HG02588 (cell line): Measurements from ENCODE around the gene BPIFB6.

Source experiments
- ATAC-seq: cut with Tn5 transposase; IDR thresholded peaks from one replicate; pipeline ENCODE4 v1.9.1; 2021; ENCODE audit warnings: mild to moderate bottlenecking, moderate library complexity; ENCODE audit not compliant: unreplicated experiment

Gene BPIFB6

GRCh38 chr20:33015114-33015484 is 16.3 kb upstream of the BPIFB6 start:
- ATAC-seq, result no peak

DNA sequence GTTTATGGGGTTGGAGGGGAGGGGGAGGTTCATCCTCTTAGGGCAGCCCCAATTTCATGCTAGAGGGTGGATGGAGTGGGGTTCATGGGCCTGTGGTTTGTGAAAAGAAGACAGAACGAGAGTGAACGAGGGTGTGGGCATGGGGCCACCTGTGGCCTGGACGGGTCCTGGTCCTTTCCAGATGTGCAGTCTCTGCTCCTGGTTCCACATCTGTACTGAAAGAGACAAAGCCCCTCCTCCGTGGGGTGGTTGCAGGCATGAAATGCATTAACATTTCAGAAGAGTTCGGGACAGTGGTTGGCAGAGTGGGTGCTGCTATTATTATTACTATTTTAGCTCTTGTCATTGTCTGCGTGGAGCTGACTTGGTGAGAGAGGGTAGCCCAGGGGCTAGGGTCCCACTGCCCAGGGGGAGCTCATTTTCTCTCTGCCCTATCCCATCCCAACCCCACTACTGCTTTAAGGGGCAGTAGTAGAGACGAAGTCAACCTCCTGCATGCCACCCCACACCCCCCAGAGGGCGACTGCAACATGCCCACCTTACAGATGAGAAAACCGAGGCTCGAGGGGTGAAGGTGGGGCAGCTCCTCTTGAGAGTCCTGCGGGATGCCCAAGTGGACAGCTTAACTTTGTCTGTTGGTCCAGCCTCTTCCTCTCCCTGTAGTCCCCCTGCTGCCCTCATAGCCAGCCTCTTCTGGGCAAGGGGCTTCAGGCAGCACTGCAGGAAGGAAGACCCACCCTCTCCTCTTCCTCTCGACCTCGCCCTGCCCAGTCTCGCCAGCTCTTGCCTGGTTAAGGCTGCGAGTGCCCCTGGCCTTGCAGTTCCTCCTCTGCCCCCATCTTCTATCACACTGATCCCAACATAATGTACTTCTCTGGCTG is 15.5 kb upstream of the BPIFB6 start:
- ATAC-seq, result no peak

DNA sequence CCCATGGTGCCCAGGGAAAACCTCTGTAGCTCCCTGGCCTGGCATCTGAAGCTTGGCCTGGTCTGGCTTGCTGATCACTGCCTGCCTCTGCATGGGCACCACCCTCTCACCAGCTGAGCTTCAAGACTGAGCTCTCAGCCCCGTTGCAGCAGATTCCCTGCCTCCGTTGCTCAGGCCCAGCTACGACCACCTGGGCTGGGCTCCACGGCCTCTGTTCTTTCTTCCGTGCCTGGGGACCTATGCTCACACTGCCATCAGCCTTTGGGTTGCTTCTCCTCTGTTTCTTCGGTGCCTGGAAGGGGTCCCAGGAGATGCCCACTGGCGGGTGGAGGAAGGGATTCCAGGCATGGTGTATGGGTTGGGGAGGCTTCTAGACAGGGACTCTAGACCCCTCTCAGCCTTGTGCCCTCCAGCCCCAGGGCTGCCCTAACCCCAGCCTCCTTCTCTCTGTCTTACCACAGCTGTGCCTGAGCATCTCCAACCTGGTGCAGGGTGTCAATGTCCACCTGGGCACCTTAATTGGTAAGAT is 14.8 kb upstream of the BPIFB6 start:
- no peak for ATAC-seq

GRCh38 chr20:33017542-33017941 is 13.9 kb upstream of the BPIFB6 start:
- no peak for ATAC-seq

GRCh38 chr20:33018169-33018931 is 13.1 kb upstream of the BPIFB6 start:
- no peak for ATAC-seq

- ATAC-seq, result no peak
These were observed 11.8 kb upstream of the BPIFB6 start for GRCh38 chr20:33019465-33020277.

- ATAC-seq, result no peak
These were observed 10.9 kb upstream of the BPIFB6 start for GRCh38 chr20:33020278-33021161.

- ATAC-seq, result no peak
These were observed 9.6 kb upstream of the BPIFB6 start for GRCh38 chr20:33021879-33022278.

DNA sequence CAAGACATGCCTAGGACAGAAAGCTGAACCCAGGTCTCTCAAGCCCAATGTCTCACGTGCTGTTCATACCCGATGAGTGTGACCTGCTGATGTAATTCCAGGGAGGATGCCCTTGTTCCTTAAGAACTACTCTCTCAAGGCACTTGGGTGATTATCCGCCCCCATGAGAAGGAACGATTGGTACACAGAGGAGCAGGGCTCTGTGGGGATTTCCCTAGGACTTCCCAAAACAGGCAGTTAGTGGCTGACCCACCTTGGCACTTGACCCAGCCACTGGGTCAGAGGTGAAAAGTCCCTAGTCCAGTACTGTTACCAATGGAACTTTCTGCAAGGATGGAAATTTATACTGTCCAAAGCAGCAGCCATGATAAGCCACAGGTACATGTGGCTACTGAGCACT is 9.2 kb upstream of the BPIFB6 start:
- ATAC-seq, result no peak

GRCh38 chr20:33022694-33023438 is 8.6 kb upstream of the BPIFB6 start:
- no peak for ATAC-seq

DNA sequence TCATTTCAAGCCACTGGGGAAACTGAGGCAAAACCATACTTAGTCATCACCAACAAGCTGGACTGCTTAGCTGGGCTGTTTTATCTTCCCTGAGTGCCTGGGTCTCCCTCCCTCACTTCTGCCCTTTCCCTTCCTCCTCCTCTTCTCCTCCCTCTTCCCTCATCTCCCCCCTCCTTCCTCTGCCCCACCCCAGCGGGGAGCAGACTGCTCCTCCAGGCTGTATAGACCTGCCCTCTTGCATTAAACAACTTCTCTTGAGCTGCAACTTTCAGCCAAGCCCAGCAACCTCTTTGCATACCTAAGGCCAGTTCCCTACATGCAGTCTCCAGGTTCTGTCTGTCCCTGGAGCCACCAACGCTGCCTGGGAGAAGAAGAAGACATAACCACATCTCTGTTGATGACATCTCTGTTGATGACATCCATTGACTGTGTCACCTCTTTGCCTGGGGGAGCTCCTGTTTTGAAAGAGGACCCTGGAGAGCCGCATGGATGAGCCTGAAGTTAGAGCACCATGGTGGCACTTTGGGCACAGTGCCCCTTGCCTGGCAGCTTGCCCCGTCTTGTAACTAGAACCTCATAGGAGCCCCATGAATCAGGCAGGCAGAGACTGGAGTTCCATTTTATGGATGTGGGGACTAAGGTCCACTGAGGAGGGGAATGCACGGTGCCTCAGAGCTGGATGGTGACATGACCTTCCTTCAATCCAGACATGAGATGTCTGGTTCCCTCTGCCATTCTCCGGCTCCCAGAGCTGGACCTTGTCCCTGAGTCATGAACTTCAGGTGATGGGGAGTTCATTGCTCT is 7.8 kb upstream of the BPIFB6 start:
- no peak for ATAC-seq

GRCh38 chr20:33024243-33024560 is 7.2 kb upstream of the BPIFB6 start:
- ATAC-seq, result no peak

GRCh38 chr20:33024609-33025317 is 6.7 kb upstream of the BPIFB6 start:
- ATAC-seq, result no peak

- no peak for ATAC-seq
These were observed 6.1 kb upstream of the BPIFB6 start for GRCh38 chr20:33025318-33025876.

- no peak for ATAC-seq
These were observed 5.2 kb upstream of the BPIFB6 start for GRCh38 chr20:33026072-33026778.

DNA sequence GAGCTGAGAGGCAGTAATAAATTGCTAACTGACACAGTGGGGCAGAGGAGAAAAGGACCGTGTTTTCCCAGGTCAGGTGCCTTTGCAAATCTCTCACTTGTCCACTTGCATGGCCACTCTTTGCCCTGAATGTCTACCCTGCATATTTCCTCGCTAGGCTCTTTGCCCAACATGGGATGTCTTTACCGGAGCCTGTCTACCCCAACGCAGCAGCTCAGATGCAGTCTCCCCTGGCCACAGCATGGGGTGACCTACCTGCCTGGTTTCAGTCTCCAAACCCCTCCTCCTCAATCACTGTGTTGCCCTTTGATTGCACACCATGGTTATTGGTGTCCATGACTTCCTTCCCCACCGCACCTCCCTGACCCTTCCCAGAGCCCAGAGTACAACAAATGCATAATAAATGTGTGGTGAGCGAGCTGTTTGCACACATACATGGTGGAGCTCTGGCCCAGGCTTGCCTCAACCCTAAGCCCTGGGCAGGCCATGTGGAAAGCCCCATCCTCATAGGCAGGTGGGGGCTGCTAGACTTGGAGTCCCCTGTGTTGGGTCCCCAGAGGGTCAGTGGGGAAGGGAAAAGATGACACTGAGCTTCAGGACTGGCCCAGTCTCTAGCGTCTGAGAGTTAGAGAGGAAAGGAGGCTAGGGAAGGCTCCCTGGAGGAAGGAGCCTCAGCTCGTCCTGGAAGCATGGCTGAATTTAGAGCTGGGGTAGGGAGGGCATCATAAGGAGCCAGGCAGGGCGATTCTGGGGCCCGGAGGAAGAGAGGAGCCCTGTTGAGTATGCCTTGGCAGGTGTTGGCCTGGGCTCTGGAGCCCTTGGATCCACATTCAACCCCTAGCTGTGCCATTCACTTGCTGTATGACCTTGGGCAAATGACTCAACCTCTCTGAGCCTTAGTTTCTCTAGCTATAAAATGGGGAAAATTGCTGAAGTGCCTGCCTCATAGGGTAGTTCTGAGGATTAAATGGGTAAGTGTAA is 4.4 kb upstream of the BPIFB6 start:
- no peak for ATAC-seq
